ENCODE results near the gene SCN3A. TPM values are rescaled to one million over a fixed set of nuclear protein-coding genes. Genes with fewer than 3 reads are reported as not detected.

SCN3A gene
- total RNA-seq, 1 experiment from 2014 or later: not detected

GRCh38 chr2:165192729-165193128 lies 11.1 kb downstream of the SCN3A start:
- no peaks in the 10 kb centered on the region for H3K27me3 ChIP-seq (ENCODE audit: control insufficient read depth, insufficient read depth, low read length)
- ChIA-PET POLR2A (no interaction called here), CTCF (no interaction called here)
- H3K4me3 ChIP-seq (ENCODE audit: low read depth in 2 of 2, low read length in 2 of 2): no peak overlapping the region
- H3K9me3 ChIP-seq (ENCODE audit: control insufficient read depth, insufficient read depth, low read depth, low read length): no peaks in the 10 kb centered on the region
- H3K36me3 ChIP-seq (ENCODE audit: control insufficient read depth, insufficient read depth, low read length): no peaks in the 10 kb centered on the region
- no peak for TF ChIP-seq CTCF (IDR thresholded peaks at IDR 0.05)
- no peak for TF ChIP-seq TCF7L2 (IDR thresholded peaks at IDR 0.05; ENCODE audit: low read depth, low read length)
- TF ChIP-seq REST (IDR thresholded peaks at IDR 0.05; ENCODE audit: insufficient read depth in 1 of 2, low read depth in 2 of 2, low read length in 1 of 2): no peak
- TF ChIP-seq POLR2AphosphoS5 (IDR thresholded peaks at IDR 0.05; ENCODE audit: low read depth, low read length): no peak
- no peak for TF ChIP-seq SIN3A (IDR thresholded peaks at IDR 0.05; ENCODE audit: borderline replicate concordance, insufficient read depth, low read depth, low read length)
- H3K4me1 ChIP-seq (ENCODE audit: control insufficient read depth, insufficient read depth, low read length): no peaks in the 10 kb centered on the region
- ATAC-seq: no peak
- BruUV-seq (replicated peaks): no TSS peak
- in situ Hi-C loops (cut with HindIII; ENCODE audit: low pct_unique_long_range_greater_than_20kb, low sequenced_read_pairs) (no loop called here), intact Hi-C loops (cut with micrococcal nuclease; ENCODE audit: unreplicated experiment) (no loop called here)
- no peak overlapping the region for H3K27ac ChIP-seq (ENCODE audit: low read length)
- DNase-seq (ENCODE audit: low read depth, low spot score): no peak

GRCh38 chr2:165191096-165191728 lies 12.6 kb downstream of the SCN3A start:
- Histone ChIP-seq H3K4me3 (ENCODE audit: low read depth in 2 of 2, low read length in 2 of 2) (no peak overlapping the region), H3K27ac (ENCODE audit: low read length) (no peak overlapping the region), H3K27me3 (ENCODE audit: control insufficient read depth, insufficient read depth, low read length) (no peaks in the 10 kb centered on the region), H3K4me1 (ENCODE audit: control insufficient read depth, insufficient read depth, low read length) (no peaks in the 10 kb centered on the region), H3K36me3 (ENCODE audit: control insufficient read depth, insufficient read depth, low read length) (no peaks in the 10 kb centered on the region), H3K9me3 (ENCODE audit: control insufficient read depth, insufficient read depth, low read depth, low read length) (no peaks in the 10 kb centered on the region)
- intact Hi-C loops (cut with micrococcal nuclease; ENCODE audit: unreplicated experiment) (no loop called here), in situ Hi-C loops (cut with HindIII; ENCODE audit: low pct_unique_long_range_greater_than_20kb, low sequenced_read_pairs) (no loop called here)
- CTCF ChIA-PET: interaction anchor here (0.5 kb wide), 1 partner anchor 12 kb away, joined by 4 read pairs; the partner anchor contains the start of gene SCN3A
- no peak for TF ChIP-seq TCF7L2 (IDR thresholded peaks at IDR 0.05; ENCODE audit: low read depth, low read length)
- TF ChIP-seq CTCF (IDR thresholded peaks at IDR 0.05): no peak
- TF ChIP-seq REST (IDR thresholded peaks at IDR 0.05; ENCODE audit: insufficient read depth in 1 of 2, low read depth in 2 of 2, low read length in 1 of 2): no peak
- TF ChIP-seq POLR2AphosphoS5 (IDR thresholded peaks at IDR 0.05; ENCODE audit: low read depth, low read length): no peak
- no peak for TF ChIP-seq SIN3A (IDR thresholded peaks at IDR 0.05; ENCODE audit: borderline replicate concordance, insufficient read depth, low read depth, low read length)
- BruUV-seq (replicated peaks): no TSS peak
- ATAC-seq (no peak), DNase-seq (ENCODE audit: low read depth, low spot score) (no peak)
- POLR2A ChIA-PET: no interaction called here
